Neural cell (in vitro differentiated cells): ENCODE results near the gene BRINP1.

ENCODE experiments used
- CTCF ChIP-seq: fragments of 450-650 bp; IDR thresholded peaks from 2 replicates; pipeline ENCODE4 v1.5.1; 2014; ENCODE audit warnings: antibody characterized with exemption, mild to moderate bottlenecking, moderate library complexity; ENCODE audit not compliant: poor library complexity, severe bottlenecking
- EP300 ChIP-seq: fragments of 450-650 bp; conservative IDR thresholded peaks from 2 replicates; pipeline ENCODE4 v1.6.1; 2014; ENCODE audit warnings: antibody characterized with exemption, mild to moderate bottlenecking, moderate library complexity; ENCODE audit not compliant: poor library complexity, severe bottlenecking
- EZH2 ChIP-seq: fragments of 200-600, 300-800 bp; shearing (Covaris generic), sonication (generic); IDR thresholded peaks from 2 replicates; pipeline ENCODE4 v1.6.1; 2014; ENCODE audit warnings: antibody characterized with exemption, low read length, borderline replicate concordance, mild to moderate bottlenecking; ENCODE audit not compliant: insufficient read depth, poor library complexity, severe bottlenecking
- MXI1 ChIP-seq: fragments of 450-650 bp; conservative IDR thresholded peaks from 2 replicates; pipeline ENCODE4 v1.6.1; 2014; ENCODE audit warnings: antibody characterized with exemption, mild to moderate bottlenecking; ENCODE audit not compliant: poor library complexity, severe bottlenecking
- POLR2AphosphoS5 ChIP-seq: IDR thresholded peaks from 2 replicates; pipeline ENCODE4 v1.6.1; 2012
- RAD21 ChIP-seq: fragments of 450-650 bp; conservative IDR thresholded peaks from 2 replicates; pipeline ENCODE4 v1.6.1; 2014; ENCODE audit warnings: antibody characterized with exemption, mild to moderate bottlenecking, moderate library complexity
- SMC3 ChIP-seq: fragments of 450-650 bp; conservative IDR thresholded peaks from 2 replicates; pipeline ENCODE4 v1.6.1; 2014; ENCODE audit warnings: antibody characterized with exemption, mild to moderate bottlenecking, moderate library complexity; ENCODE audit not compliant: poor library complexity

DNA sequence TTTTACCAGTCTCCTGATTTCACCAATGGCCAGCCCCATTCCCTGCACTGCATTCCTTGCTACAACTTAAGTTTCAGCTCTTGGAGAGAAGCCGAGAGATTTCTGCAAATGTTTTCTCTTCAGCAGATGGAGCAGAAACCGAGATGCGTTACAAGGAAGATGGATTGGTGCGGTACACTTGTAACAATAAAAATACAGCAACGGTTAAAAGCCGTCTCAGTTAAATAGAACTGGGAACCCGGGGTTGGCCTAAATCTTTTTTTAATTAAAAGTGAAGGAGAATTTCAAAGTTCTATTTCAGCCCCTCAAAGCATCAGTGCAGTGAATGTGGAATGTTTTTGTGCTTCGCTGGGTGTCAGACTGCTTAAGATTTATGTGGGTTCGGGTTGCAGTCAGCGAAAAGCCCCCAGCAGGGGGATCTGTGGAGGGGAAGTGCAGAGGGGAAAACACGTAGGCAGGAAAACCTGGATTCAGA lies 19.8 kb downstream of the BRINP1 start:
- TF ChIP-seq EP300, result no peak
- no peak for TF ChIP-seq EZH2
- TF ChIP-seq CTCF, result no peak
- TF ChIP-seq POLR2AphosphoS5, result no peak
- TF ChIP-seq RAD21, result no peak
- no peak for TF ChIP-seq SMC3
- no peak for TF ChIP-seq MXI1
